Esophagus squamous epithelium (tissue), 5 donors: Measurements from ENCODE around the gene PRLR. TPM values are rescaled to one million over a fixed set of nuclear protein-coding genes. Genes with fewer than 3 reads are reported as not detected.

Source experiments
- DNase-seq: peaks from one replicate; lab custom pipeline; 2025; lab: John Stamatoyannopoulos, UW
- H3K27ac ChIP-seq, 4 donors: fragments of 200-600 bp; sonication (generic); one replicate each; pipeline ENCODE4 v1.5.1; 2016 to 2019; ENCODE audit warnings: mild to moderate bottlenecking in 1 of 4
- H3K27me3 ChIP-seq, 4 donors: fragments of 200-600 bp; sonication (generic); 1 replicate in 3 of 4; 2 replicates in 1 of 4; pipeline versions ENCODE4 v1.5.1 to v1.6.0; 2017 to 2021; ENCODE audit warnings: antibody characterized with exemption in 1 of 4
- H3K36me3 ChIP-seq, 3 donors: fragments of 200-600 bp; sonication (generic); one replicate each; pipeline ENCODE4 v1.5.1; 2016 to 2019
- H3K4me1 ChIP-seq, 3 donors: fragments of 200-600 bp; sonication (generic); one replicate each; pipeline ENCODE4 v1.5.1; 2017 to 2019
- H3K4me3 ChIP-seq, 4 donors: fragments of 200-600 bp; sonication (generic); 1 replicate in 3 of 4; 2 replicates in 1 of 4; pipeline ENCODE4 v1.5.1; 2016 to 2019; ENCODE audit warnings: mild to moderate bottlenecking in 2 of 4, moderate library complexity in 1 of 4
- H3K9me3 ChIP-seq, 3 donors: fragments of 200-600 bp; sonication (generic); one replicate each; pipeline ENCODE4 v1.5.1; 2016 to 2019
- POLR2A ChIP-seq, 4 donors: fragments of 450-650 bp; IDR thresholded peaks; one replicate each; pipeline ENCODE4 v1.6.1; 2017; ENCODE audit warnings: antibody characterized with exemption in 4 of 4, mild to moderate bottlenecking in 4 of 4, moderate library complexity in 3 of 4
- WGBS, 2 donors: methylation state at CpG; one replicate each; pipeline ENCODE4 v1.1.5; 2018; 5-methylcytosine and 5-hydroxymethylcytosine counted together
- intact Hi-C: fragments of 100-400 bp; cut with DNase I; formaldehyde crosslinking; loops from one replicate; pipeline ENCODE4 v1.15.0; 2022
- total RNA-seq, 4 donors: library from RNA; depleted of rRNA; stranded (reverse); fragments of >200 nt; gene quantifications; one replicate each; pipeline ENCODE4 v1.1.0, GENCODE V29; 2016
- TF ChIP-seq, protein P1 (sequence below), 6 experiments: fragments of 450-650 bp in 4 of 6; fragments of 200-600 bp in 2 of 6; sonication (generic) in 2 of 6; IDR thresholded peaks; one replicate each; pipeline ENCODE4 v1.5.1; 2016 to 2019; ENCODE audit warnings: antibody characterized with exemption in 6 of 6, mild to moderate bottlenecking in 4 of 6, moderate library complexity in 4 of 6
- donor health status: DM: yes; HTN: yes; CAD: no.

PRLR gene
- total RNA-seq, 4 donors from 2014 or later: 1.5 to 2.8 (median 2.3) TPM

DNA sequence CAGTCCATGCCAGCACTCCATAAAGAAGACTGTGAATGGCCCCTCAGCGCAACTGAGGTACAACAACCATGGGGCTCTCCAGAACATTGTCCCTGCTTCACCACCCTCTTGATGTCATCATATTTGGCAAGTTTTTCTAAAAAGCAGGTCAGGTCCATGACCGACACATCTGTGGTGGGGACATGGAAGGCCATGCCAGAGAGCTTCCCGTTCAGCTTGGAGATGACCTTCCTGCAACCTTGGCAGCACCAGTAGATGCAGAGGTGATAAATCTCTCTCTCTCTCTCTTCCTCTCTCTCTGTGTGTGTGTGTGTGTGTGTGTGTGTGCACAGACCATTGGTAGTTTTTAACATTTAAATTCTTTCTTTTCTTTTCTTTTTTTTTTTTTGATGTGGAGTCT lies 147.1 kb downstream of the PRLR start:
- H3K36me3 ChIP-seq: no peaks in the 10 kb centered on the region
- H3K4me1 ChIP-seq: no peaks in the 10 kb centered on the region
- intact Hi-C loops: no loop called here
- H3K27ac ChIP-seq: no peak overlapping the region
- H3K27me3 ChIP-seq: no peaks in the 10 kb centered on the region
- no peak overlapping the region for H3K4me3 ChIP-seq
- H3K9me3 ChIP-seq: no peaks in the 10 kb centered on the region
- TF ChIP-seq, protein P1, sequence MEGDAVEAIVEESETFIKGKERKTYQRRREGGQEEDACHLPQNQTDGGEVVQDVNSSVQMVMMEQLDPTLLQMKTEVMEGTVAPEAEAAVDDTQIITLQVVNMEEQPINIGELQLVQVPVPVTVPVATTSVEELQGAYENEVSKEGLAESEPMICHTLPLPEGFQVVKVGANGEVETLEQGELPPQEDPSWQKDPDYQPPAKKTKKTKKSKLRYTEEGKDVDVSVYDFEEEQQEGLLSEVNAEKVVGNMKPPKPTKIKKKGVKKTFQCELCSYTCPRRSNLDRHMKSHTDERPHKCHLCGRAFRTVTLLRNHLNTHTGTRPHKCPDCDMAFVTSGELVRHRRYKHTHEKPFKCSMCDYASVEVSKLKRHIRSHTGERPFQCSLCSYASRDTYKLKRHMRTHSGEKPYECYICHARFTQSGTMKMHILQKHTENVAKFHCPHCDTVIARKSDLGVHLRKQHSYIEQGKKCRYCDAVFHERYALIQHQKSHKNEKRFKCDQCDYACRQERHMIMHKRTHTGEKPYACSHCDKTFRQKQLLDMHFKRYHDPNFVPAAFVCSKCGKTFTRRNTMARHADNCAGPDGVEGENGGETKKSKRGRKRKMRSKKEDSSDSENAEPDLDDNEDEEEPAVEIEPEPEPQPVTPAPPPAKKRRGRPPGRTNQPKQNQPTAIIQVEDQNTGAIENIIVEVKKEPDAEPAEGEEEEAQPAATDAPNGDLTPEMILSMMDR (IDR thresholded peaks at IDR 0.05): no peak
- TF ChIP-seq POLR2A (IDR thresholded peaks at IDR 0.05): no peak
- WGBS, 2 donors: 73 to 93% methylated on average over 3 of the region's 3 CpGs
- DNase-seq: no peak

DNA sequence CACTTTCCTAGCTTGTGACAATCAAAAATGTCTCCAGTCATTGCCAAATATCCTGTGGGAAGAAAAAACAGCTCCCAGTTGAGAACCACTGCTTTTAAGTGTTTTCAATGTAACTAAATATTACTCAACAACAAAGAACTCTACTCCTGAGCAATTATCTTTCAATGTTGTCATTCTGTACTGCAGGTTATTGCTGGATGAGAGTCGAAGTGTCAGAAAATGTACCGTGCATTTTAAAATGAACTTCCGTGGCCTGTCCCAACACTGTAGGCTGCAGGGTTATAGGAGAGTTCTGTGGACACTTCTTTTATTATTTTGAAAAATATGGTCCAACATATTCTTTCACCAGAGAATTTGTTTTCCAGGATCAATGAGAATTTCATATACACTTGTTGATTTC lies 147.8 kb downstream of the PRLR start:
- no peak for TF ChIP-seq POLR2A (IDR thresholded peaks at IDR 0.05)
- TF ChIP-seq, protein P1 (IDR thresholded peaks at IDR 0.05): no peak
- no peaks in the 10 kb centered on the region for H3K4me1 ChIP-seq
- 87 to 90% methylated on average over 3 of the region's 3 CpGs for WGBS, 2 donors
- H3K36me3 ChIP-seq: no peaks in the 10 kb centered on the region
- H3K27me3 ChIP-seq: no peaks in the 10 kb centered on the region
- H3K27ac ChIP-seq: no peak overlapping the region
- intact Hi-C loops: no loop called here
- no peaks in the 10 kb centered on the region for H3K9me3 ChIP-seq
- no peak for DNase-seq
- no peak overlapping the region for H3K4me3 ChIP-seq

DNA sequence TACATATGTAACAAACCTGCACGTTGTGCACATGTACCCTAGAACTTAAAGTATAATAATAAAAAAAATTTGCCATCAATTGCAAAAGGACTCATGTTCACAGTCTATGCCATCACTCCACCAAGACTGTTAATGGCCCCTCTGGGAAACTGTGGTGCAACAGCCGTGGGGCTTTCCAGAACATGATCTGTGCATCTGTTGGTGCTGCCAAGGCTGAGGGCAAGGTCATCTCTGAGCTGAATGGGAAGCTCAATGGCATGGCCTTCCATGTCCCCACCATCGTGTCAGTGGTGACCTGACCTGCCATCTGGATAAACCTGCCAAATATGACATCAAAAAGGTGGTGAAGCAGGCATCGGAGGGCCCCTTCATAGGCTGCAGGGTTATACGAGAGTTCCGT lies 149.2 kb downstream of the PRLR start:
- intact Hi-C loops: no loop called here
- Histone ChIP-seq H3K4me1 (no peaks in the 10 kb centered on the region), H3K9me3 (peaks cover 0 to 5% (median 0%) of the 10 kb centered on the region in 3 donors), H3K27ac (no peak overlapping the region), H3K36me3 (no peaks in the 10 kb centered on the region), H3K4me3 (no peak overlapping the region), H3K27me3 (no peaks in the 10 kb centered on the region)
- no peak for TF ChIP-seq POLR2A (IDR thresholded peaks at IDR 0.05)
- TF ChIP-seq, protein P1 (IDR thresholded peaks at IDR 0.05): no peak
- DNase-seq: no peak
- 83 to 85% methylated on average over 6 of the region's 6 CpGs for WGBS, 2 donors

DNA sequence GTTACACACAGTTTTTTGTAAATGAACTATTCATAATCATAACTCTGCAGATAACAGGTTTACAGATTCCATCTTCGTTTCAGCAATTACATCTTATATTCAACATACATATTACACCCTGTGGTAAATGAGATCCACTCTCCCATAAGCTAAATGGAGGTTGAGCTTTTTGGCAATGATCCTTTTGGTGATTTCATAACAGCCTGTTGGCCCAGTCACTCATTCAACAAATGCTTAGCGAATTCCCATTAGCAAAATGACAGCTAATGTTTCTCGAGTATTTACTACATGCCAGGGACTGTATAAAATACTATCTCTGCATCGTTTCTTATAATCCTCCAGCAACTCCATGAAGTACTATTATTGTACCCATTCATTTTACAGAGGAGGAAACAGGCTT lies 157.1 kb downstream of the PRLR start:
- intact Hi-C loops: no loop called here
- WGBS, 2 donors: 66 to 77% methylated on average over 4 of the region's 4 CpGs

DNA sequence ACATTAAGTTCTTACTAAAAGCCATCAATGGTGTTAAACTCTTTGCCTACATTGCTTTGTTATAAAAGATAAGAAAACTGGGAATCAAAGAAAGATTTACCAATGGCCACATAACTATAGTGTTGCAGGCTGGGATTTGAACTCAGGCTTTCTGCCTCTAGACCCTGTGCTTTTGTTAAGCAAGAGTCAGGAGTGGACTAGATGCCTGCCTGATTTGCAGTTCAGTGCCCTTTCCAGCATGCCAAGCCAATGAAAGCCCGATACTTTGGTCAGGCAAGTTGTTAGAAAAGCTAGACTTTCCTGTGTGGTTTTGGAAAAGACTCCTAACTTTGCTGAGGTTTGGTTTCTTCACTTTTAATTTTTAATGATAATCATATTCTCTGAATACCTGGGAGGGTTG lies 161.1 kb downstream of the PRLR start:
- Histone ChIP-seq H3K4me3 (no peak overlapping the region), H3K36me3 (no peaks in the 10 kb centered on the region), H3K9me3 (peaks cover 0 to 6% (median 0%) of the 10 kb centered on the region in 3 donors), H3K4me1 (no peaks in the 10 kb centered on the region), H3K27ac (no peak overlapping the region), H3K27me3 (no peaks in the 10 kb centered on the region)
- no peak for DNase-seq
- intact Hi-C loops: no loop called here
- WGBS, 2 donors: 62 to 91% methylated on average over 1 of the region's 1 CpG
- TF ChIP-seq, protein P1 (IDR thresholded peaks at IDR 0.05): no peak
- no peak for TF ChIP-seq POLR2A (IDR thresholded peaks at IDR 0.05)

More for the DNA sequence above, 157.1 kb downstream of the PRLR start:
- TF ChIP-seq, protein P1 (IDR thresholded peaks at IDR 0.05): no peak
- no peak for TF ChIP-seq POLR2A (IDR thresholded peaks at IDR 0.05)
- Histone ChIP-seq H3K27me3 (no peaks in the 10 kb centered on the region), H3K27ac (no peak overlapping the region), H3K9me3 (peaks cover 0 to 12% (median 0%) of the 10 kb centered on the region in 3 donors), H3K4me3 (no peak overlapping the region), H3K36me3 (no peaks in the 10 kb centered on the region), H3K4me1 (no peaks in the 10 kb centered on the region)
- no peak for DNase-seq
